Prostate gland (tissue), 2 donors: ENCODE measurements around the gene SETBP1.

Experiments
- CTCF ChIP-seq, 4 experiments: fragments of 200-600 bp in 2 of 4; fragments of 450-650 bp in 2 of 4; sonication (generic) in 2 of 4; IDR thresholded peaks; 1 replicate in 3 of 4; 2 replicates in 1 of 4; pipeline ENCODE4 v1.5.1; 2016 to 2019; ENCODE audit warnings: antibody characterized with exemption in 4 of 4, mild to moderate bottlenecking in 2 of 4, moderate library complexity in 2 of 4
- POLR2A ChIP-seq: fragments of 450-650 bp; IDR thresholded peaks from one replicate; pipeline ENCODE4 v1.6.1; 2016; ENCODE audit warnings: antibody characterized with exemption, mild to moderate bottlenecking

- TF ChIP-seq POLR2A, result no peak
- no peak for TF ChIP-seq CTCF (IDR thresholded peaks at IDR 0.05)
These were observed 392.9 kb downstream of the SETBP1 start for GRCh38 chr18:45073556-45073955.
